Stimulated activated naive B cell treated with anti-CD40 and anti-IgM and Interleukin-4, amounts not matched to agents 10 μg/mL and 1 μg/mL and 100 μg/mL, for 72 hours (primary cell): ENCODE results near the gene SLC43A3.

Source experiments
- ATAC-seq, 2 donors: fragments of 150-1000 bp; cut with Tn5 transposase; replicated peaks; 2 replicates each; pipeline ENCODE4 v1.10.0; 2021; ENCODE audit warnings: moderate library complexity in 1 of 2
- DNase-seq: peaks from one replicate; pipeline ENCODE4 v3.0.0; 2021
- H3K27ac Mint-ChIP-seq: one replicate; pipeline ENCODE4 v1.8.0; 2022; ENCODE audit warnings: mild to moderate bottlenecking, mixed read lengths
- H3K27me3 Mint-ChIP-seq, 2 donors: one replicate each; pipeline ENCODE4 v1.8.0; 2022; ENCODE audit warnings: mixed read lengths in 2 of 2
- H3K36me3 Mint-ChIP-seq, 2 donors: one replicate each; pipeline ENCODE4 v1.8.0; 2022; ENCODE audit warnings: mixed read lengths in 2 of 2, mild to moderate bottlenecking in 1 of 2
- H3K4me1 Mint-ChIP-seq, 2 donors: one replicate each; pipeline ENCODE4 v1.8.0; 2022; ENCODE audit warnings: mixed read lengths in 2 of 2, mild to moderate bottlenecking in 1 of 2
- H3K4me3 Mint-ChIP-seq, 2 donors: one replicate each; pipeline ENCODE4 v1.8.0; 2022; ENCODE audit warnings: mild to moderate bottlenecking in 2 of 2, mixed read lengths in 2 of 2, moderate library complexity in 1 of 2
- H3K9me3 Mint-ChIP-seq, 2 donors: one replicate each; pipeline ENCODE4 v1.8.0; 2022; ENCODE audit warnings: mixed read lengths in 2 of 2, mild to moderate bottlenecking in 1 of 2

SLC43A3 gene

GRCh38 chr11:57379732-57380131 lies 47.2 kb downstream of the SLC43A3 start:
- ATAC-seq (no peak), DNase-seq (no peak)
- peak overlapping the region; percentile 65 for H3K27ac Mint-ChIP-seq
- H3K4me3 Mint-ChIP-seq: no peak overlapping the region
- peaks cover 0 to 1% of the 10 kb centered on the region in 2 donors for H3K4me1 Mint-ChIP-seq
- no peaks in the 10 kb centered on the region for H3K36me3 Mint-ChIP-seq
- peaks cover 26% of the 10 kb centered on the region in 2 donors for H3K27me3 Mint-ChIP-seq
- H3K9me3 Mint-ChIP-seq: peaks cover 0 to 3% of the 10 kb centered on the region in 2 donors

GRCh38 chr11:57378186-57378585 lies 48.7 kb downstream of the SLC43A3 start:
- Mint-ChIP-seq H3K27ac (no peak overlapping the region), H3K27me3 (peaks cover 26% of the 10 kb centered on the region in 2 donors), H3K4me1 (peaks cover 0 to 2% of the 10 kb centered on the region in 2 donors), H3K36me3 (no peaks in the 10 kb centered on the region), H3K9me3 (peaks cover 0 to 3% of the 10 kb centered on the region in 2 donors), H3K4me3 (no peak overlapping the region)
- DNase-seq (no peak), ATAC-seq (no peak)

- peaks cover 19 to 26% of the 10 kb centered on the region in 2 donors for H3K27me3 Mint-ChIP-seq
- H3K4me3 Mint-ChIP-seq: no peak overlapping the region
- no peaks in the 10 kb centered on the region for H3K36me3 Mint-ChIP-seq
- no peak overlapping the region for H3K27ac Mint-ChIP-seq
- ATAC-seq: no peak
- peaks cover 0 to 2% of the 10 kb centered on the region in 2 donors for H3K4me1 Mint-ChIP-seq
- DNase-seq: no peak
- peaks cover 0 to 3% of the 10 kb centered on the region in 2 donors for H3K9me3 Mint-ChIP-seq
These were observed 49.8 kb downstream of the SLC43A3 start for GRCh38 chr11:57377107-57377506.

- DNase-seq (no peak), ATAC-seq (no peak)
- Mint-ChIP-seq H3K27ac (no peak overlapping the region), H3K4me1 (peaks cover 0 to 2% of the 10 kb centered on the region in 2 donors), H3K4me3 (no peak overlapping the region), H3K9me3 (peaks cover 0 to 3% of the 10 kb centered on the region in 2 donors), H3K36me3 (no peaks in the 10 kb centered on the region), H3K27me3 (peaks cover 17 to 26% of the 10 kb centered on the region in 2 donors)
These were observed 50.5 kb downstream of the SLC43A3 start for GRCh38 chr11:57376095-57377090.

- H3K9me3 Mint-ChIP-seq: peaks cover 0 to 3% of the 10 kb centered on the region in 2 donors
- ATAC-seq (no peak), DNase-seq (no peak)
- H3K36me3 Mint-ChIP-seq: no peaks in the 10 kb centered on the region
- H3K4me1 Mint-ChIP-seq: peaks cover 0 to 4% of the 10 kb centered on the region in 2 donors
- H3K27me3 Mint-ChIP-seq: peaks cover 17 to 25% of the 10 kb centered on the region in 2 donors
- no peak overlapping the region for H3K4me3 Mint-ChIP-seq
- no peak overlapping the region for H3K27ac Mint-ChIP-seq
These were observed 51.4 kb downstream of the SLC43A3 start for GRCh38 chr11:57375490-57375889.

GRCh38 chr11:57374966-57375365 lies 52.0 kb downstream of the SLC43A3 start:
- DNase-seq: no peak
- ATAC-seq: no peak
- Mint-ChIP-seq H3K27me3 (peaks cover 17 to 20% of the 10 kb centered on the region in 2 donors), H3K27ac (no peak overlapping the region), H3K4me3 (no peak overlapping the region), H3K9me3 (peaks cover 0 to 3% of the 10 kb centered on the region in 2 donors), H3K4me1 (peaks cover 0 to 4% of the 10 kb centered on the region in 2 donors), H3K36me3 (no peaks in the 10 kb centered on the region)

- no peaks in the 10 kb centered on the region for H3K36me3 Mint-ChIP-seq
- H3K4me1 Mint-ChIP-seq: peaks cover 4 to 8% of the 10 kb centered on the region in 2 donors
- no peak overlapping the region for H3K27ac Mint-ChIP-seq
- no peak for DNase-seq
- no peak overlapping the region for H3K4me3 Mint-ChIP-seq
- peaks cover 14 to 21% of the 10 kb centered on the region in 2 donors for H3K27me3 Mint-ChIP-seq
- H3K9me3 Mint-ChIP-seq: no peaks in the 10 kb centered on the region
- no peak for ATAC-seq
These were observed 53.8 kb downstream of the SLC43A3 start for GRCh38 chr11:57373146-57373545.

GRCh38 chr11:57370941-57371340 lies 56.0 kb downstream of the SLC43A3 start:
- DNase-seq: no peak
- H3K27me3 Mint-ChIP-seq: peaks cover 0 to 15% of the 10 kb centered on the region in 2 donors
- ATAC-seq: no peak
- no peak overlapping the region for H3K4me3 Mint-ChIP-seq
- no peaks in the 10 kb centered on the region for H3K36me3 Mint-ChIP-seq
- peaks cover 5 to 9% of the 10 kb centered on the region in 2 donors for H3K4me1 Mint-ChIP-seq
- no peak overlapping the region for H3K27ac Mint-ChIP-seq
- H3K9me3 Mint-ChIP-seq: no peaks in the 10 kb centered on the region

- Mint-ChIP-seq H3K27ac (no peak overlapping the region), H3K27me3 (peaks cover 0 to 15% of the 10 kb centered on the region in 2 donors), H3K4me1 (peaks cover 5 to 9% of the 10 kb centered on the region in 2 donors), H3K36me3 (no peaks in the 10 kb centered on the region), H3K4me3 (no peak overlapping the region), H3K9me3 (no peaks in the 10 kb centered on the region)
- ATAC-seq (no peak), DNase-seq (no peak)
These were observed 56.7 kb downstream of the SLC43A3 start for GRCh38 chr11:57370251-57370650.

- DNase-seq (no peak), ATAC-seq (no peak)
- H3K4me1 Mint-ChIP-seq: peaks cover 5 to 7% of the 10 kb centered on the region in 2 donors
- peaks cover 0 to 19% of the 10 kb centered on the region in 2 donors for H3K27me3 Mint-ChIP-seq
- no peaks in the 10 kb centered on the region for H3K9me3 Mint-ChIP-seq
- no peak overlapping the region for H3K4me3 Mint-ChIP-seq
- no peaks in the 10 kb centered on the region for H3K36me3 Mint-ChIP-seq
- no peak overlapping the region for H3K27ac Mint-ChIP-seq
These were observed 58.1 kb downstream of the SLC43A3 start for GRCh38 chr11:57368845-57369232.

GRCh38 chr11:57368106-57368844 lies 58.6 kb downstream of the SLC43A3 start:
- peaks cover 5 to 7% of the 10 kb centered on the region in 2 donors for H3K4me1 Mint-ChIP-seq
- H3K27ac Mint-ChIP-seq: no peak overlapping the region
- DNase-seq (no peak), ATAC-seq (peak; percentile 31 to 43)
- H3K4me3 Mint-ChIP-seq: no peak overlapping the region
- no peaks in the 10 kb centered on the region for H3K36me3 Mint-ChIP-seq
- peaks cover 0 to 21% of the 10 kb centered on the region in 2 donors for H3K27me3 Mint-ChIP-seq
- H3K9me3 Mint-ChIP-seq: no peaks in the 10 kb centered on the region

- Mint-ChIP-seq H3K4me3 (no peak overlapping the region), H3K27ac (no peak overlapping the region), H3K36me3 (no peaks in the 10 kb centered on the region), H3K4me1 (peaks cover 5% of the 10 kb centered on the region in 2 donors), H3K9me3 (no peaks in the 10 kb centered on the region), H3K27me3 (peaks cover 5 to 30% of the 10 kb centered on the region in 2 donors)
- ATAC-seq (no peak), DNase-seq (no peak)
These were observed 61.9 kb downstream of the SLC43A3 start for GRCh38 chr11:57364851-57365660.

GRCh38 chr11:57363131-57364080 lies 63.5 kb downstream of the SLC43A3 start:
- no peaks in the 10 kb centered on the region for H3K9me3 Mint-ChIP-seq
- DNase-seq (no peak), ATAC-seq (no peak)
- no peak overlapping the region for H3K27ac Mint-ChIP-seq
- H3K4me1 Mint-ChIP-seq: peaks cover 3 to 4% of the 10 kb centered on the region in 2 donors
- H3K36me3 Mint-ChIP-seq: no peaks in the 10 kb centered on the region
- H3K4me3 Mint-ChIP-seq: no peak overlapping the region
- peaks cover 5 to 24% of the 10 kb centered on the region in 2 donors for H3K27me3 Mint-ChIP-seq
